Activated T-cell treated with anti-CD3 and anti-CD28 coated beads, Interleukin-2, amount 50 U/mL, for 24 hours (primary cell): ENCODE results near the gene PNMA3.
"Not testable (repeated sequence)": the region's sequence is repeated elsewhere in the genome, so short reads cannot be mapped to it uniquely, and the experiment has no call there.

Source experiments
- DNase-seq: peaks from one replicate; pipeline ENCODE4 v3.0.0-alpha.2; 2020
- H3K27ac Mint-ChIP-seq: 2 replicates; pipeline ENCODE4 v1.8.0; 2020; ENCODE audit warnings: mild to moderate bottlenecking, mixed read lengths
- H3K27me3 Mint-ChIP-seq: 2 replicates; pipeline ENCODE4 v1.8.0; 2020; ENCODE audit warnings: mixed read lengths
- H3K36me3 Mint-ChIP-seq: 2 replicates; pipeline ENCODE4 v1.8.0; 2020; ENCODE audit warnings: low read depth, mixed read lengths
- H3K4me1 Mint-ChIP-seq: 2 replicates; pipeline ENCODE4 v1.8.0; 2020; ENCODE audit warnings: low read depth, mixed read lengths
- H3K4me3 Mint-ChIP-seq: 2 replicates; pipeline ENCODE4 v1.8.0; 2020; ENCODE audit warnings: mild to moderate bottlenecking, moderate library complexity, mixed read lengths
- H3K9me3 Mint-ChIP-seq: 2 replicates; pipeline ENCODE4 v1.8.0; 2020; ENCODE audit warnings: mixed read lengths

Gene PNMA3

GRCh38 chrX:153061732-153062131 lies 5.5 kb downstream of the PNMA3 start:
- Mint-ChIP-seq H3K9me3 (no peaks in the 10 kb centered on the region), H3K36me3 (no peaks in the 10 kb centered on the region), H3K4me1 (peaks cover 1% of the 10 kb centered on the region), H3K27me3 (peaks cover 17% of the 10 kb centered on the region), H3K27ac (no peak overlapping the region), H3K4me3 (no peak overlapping the region)
- DNase-seq, result no peak

- no peak overlapping the region for H3K4me3 Mint-ChIP-seq
- DNase-seq, result no peak
- H3K36me3 Mint-ChIP-seq, result no peaks in the 10 kb centered on the region
- peaks cover 8% of the 10 kb centered on the region for H3K27me3 Mint-ChIP-seq
- H3K9me3 Mint-ChIP-seq, result no peaks in the 10 kb centered on the region
- H3K27ac Mint-ChIP-seq, result no peak overlapping the region
- H3K4me1 Mint-ChIP-seq, result peaks cover 1% of the 10 kb centered on the region
These were observed 7.0 kb downstream of the PNMA3 start for GRCh38 chrX:153063315-153063714.

- H3K36me3 Mint-ChIP-seq, result no peaks in the 10 kb centered on the region
- no peak for DNase-seq
- H3K9me3 Mint-ChIP-seq, result no peaks in the 10 kb centered on the region
These were observed 7.8 kb downstream of the PNMA3 start for GRCh38 chrX:153064061-153064460.

GRCh38 chrX:153065389-153065788 lies 9.1 kb downstream of the PNMA3 start:
- no peaks in the 10 kb centered on the region for H3K9me3 Mint-ChIP-seq
- peaks cover 8% of the 10 kb centered on the region for H3K27me3 Mint-ChIP-seq
- H3K4me3 Mint-ChIP-seq, result no peak overlapping the region
- no peak for DNase-seq
- H3K4me1 Mint-ChIP-seq, result peaks cover 1% of the 10 kb centered on the region
- no peak overlapping the region for H3K27ac Mint-ChIP-seq
- no peaks in the 10 kb centered on the region for H3K36me3 Mint-ChIP-seq

More at GRCh38 chrX:153064061-153064460, 7.8 kb downstream of the PNMA3 start:
- Mint-ChIP-seq H3K27ac (no peak overlapping the region), H3K27me3 (peaks cover 8% of the 10 kb centered on the region), H3K4me3 (no peak overlapping the region), H3K4me1 (peaks cover 1% of the 10 kb centered on the region)

- H3K4me1 Mint-ChIP-seq, H3K9me3 Mint-ChIP-seq, DNase-seq, H3K27ac Mint-ChIP-seq, H3K27me3 Mint-ChIP-seq, H3K4me3 Mint-ChIP-seq, H3K36me3 Mint-ChIP-seq: not testable (repeated sequence)
These were observed 10.1 kb downstream of the PNMA3 start for GRCh38 chrX:153066402-153066801.

- H3K27ac Mint-ChIP-seq, H3K4me3 Mint-ChIP-seq, H3K9me3 Mint-ChIP-seq, DNase-seq, H3K4me1 Mint-ChIP-seq, H3K27me3 Mint-ChIP-seq, H3K36me3 Mint-ChIP-seq: not testable (repeated sequence)
These were observed 15.8 kb downstream of the PNMA3 start, which contains the start of gene PNMA6A for GRCh38 chrX:153071909-153072583. Gene PNMA6A (plus strand): TSS chrX:153072454. CDS start chrX:153073063, 609 bp downstream.

- H3K9me3 Mint-ChIP-seq, H3K36me3 Mint-ChIP-seq, H3K4me1 Mint-ChIP-seq, DNase-seq, H3K27me3 Mint-ChIP-seq, H3K4me3 Mint-ChIP-seq, H3K27ac Mint-ChIP-seq: not testable (repeated sequence)
These were observed 17.1 kb downstream of the PNMA3 start for GRCh38 chrX:153073331-153073730.

GRCh38 chrX:153074262-153074899 lies 18.1 kb downstream of the PNMA3 start:
- no peaks in the 10 kb centered on the region for H3K9me3 Mint-ChIP-seq
- H3K36me3 Mint-ChIP-seq, result no peaks in the 10 kb centered on the region
- H3K27me3 Mint-ChIP-seq, result peaks cover 6% of the 10 kb centered on the region

GRCh38 chrX:153074935-153075334 lies 18.7 kb downstream of the PNMA3 start:
- H3K36me3 Mint-ChIP-seq, result no peaks in the 10 kb centered on the region
- H3K9me3 Mint-ChIP-seq, result no peaks in the 10 kb centered on the region
- H3K27ac Mint-ChIP-seq, result no peak overlapping the region
- peaks cover 6% of the 10 kb centered on the region for H3K27me3 Mint-ChIP-seq
- DNase-seq, result no peak
- no peaks in the 10 kb centered on the region for H3K4me1 Mint-ChIP-seq
- no peak overlapping the region for H3K4me3 Mint-ChIP-seq

More at GRCh38 chrX:153074262-153074899, 18.1 kb downstream of the PNMA3 start:
- H3K27ac Mint-ChIP-seq, result no peak overlapping the region
- H3K4me3 Mint-ChIP-seq, result no peak overlapping the region
- DNase-seq, result no peak
- no peaks in the 10 kb centered on the region for H3K4me1 Mint-ChIP-seq

- Mint-ChIP-seq H3K27ac (no peak overlapping the region), H3K9me3 (no peaks in the 10 kb centered on the region), H3K4me3 (no peak overlapping the region), H3K27me3 (peaks cover 6% of the 10 kb centered on the region), H3K36me3 (no peaks in the 10 kb centered on the region), H3K4me1 (no peaks in the 10 kb centered on the region)
- DNase-seq, result no peak
These were observed 19.1 kb downstream of the PNMA3 start for GRCh38 chrX:153075366-153075765.

- H3K9me3 Mint-ChIP-seq, H3K27ac Mint-ChIP-seq, H3K4me3 Mint-ChIP-seq, H3K36me3 Mint-ChIP-seq, DNase-seq, H3K4me1 Mint-ChIP-seq, H3K27me3 Mint-ChIP-seq: not testable (repeated sequence)
These were observed 21.3 kb downstream of the PNMA3 start for GRCh38 chrX:153077437-153078135.

GRCh38 chrX:153083238-153083923 lies 27.1 kb downstream of the PNMA3 start:
- not testable (repeated sequence) for H3K27ac Mint-ChIP-seq, H3K27me3 Mint-ChIP-seq, H3K36me3 Mint-ChIP-seq, H3K4me1 Mint-ChIP-seq, H3K4me3 Mint-ChIP-seq, DNase-seq, H3K9me3 Mint-ChIP-seq

- peaks cover 26% of the 10 kb centered on the region for H3K27me3 Mint-ChIP-seq
- peaks cover 4% of the 10 kb centered on the region for H3K36me3 Mint-ChIP-seq
- H3K4me1 Mint-ChIP-seq, result peaks cover 6% of the 10 kb centered on the region
- H3K9me3 Mint-ChIP-seq, result peaks cover 18% of the 10 kb centered on the region
- H3K4me3 Mint-ChIP-seq, result no peak overlapping the region
- H3K27ac Mint-ChIP-seq, result no peak overlapping the region
- DNase-seq, result no peak
These were observed 46.1 kb downstream of the PNMA3 start for GRCh38 chrX:153102418-153102817.

GRCh38 chrX:153104959-153105358 lies 48.7 kb downstream of the PNMA3 start:
- Mint-ChIP-seq H3K27me3 (peaks cover 26% of the 10 kb centered on the region), H3K9me3 (peaks cover 18% of the 10 kb centered on the region)
- H3K36me3 Mint-ChIP-seq, H3K27ac Mint-ChIP-seq, H3K4me1 Mint-ChIP-seq, DNase-seq, H3K4me3 Mint-ChIP-seq: not testable (repeated sequence)
